ENCODE data around the gene OTOS.

- TF ChIP-seq CTCF (IDR thresholded peaks at IDR 0.05): no peak
- no peak for TF ChIP-seq ZFX (IDR thresholded peaks at IDR 0.05; ENCODE audit: borderline replicate concordance)
These were observed 27.6 kb upstream of the OTOS start for GRCh38 chr2:240168041-240168440.

Data from 22Rv1 (cell line).